Smooth muscle cell (in vitro differentiated cells): ENCODE results near the gene MTA1. TPM values are rescaled to one million over a fixed set of nuclear protein-coding genes. Genes with fewer than 3 reads are reported as not detected.

Source experiments
- DNase-seq: peaks from one replicate; lab custom pipeline; 2025; ENCODE audit not compliant: unreplicated experiment; lab: John Stamatoyannopoulos, UW
- H2AFZ ChIP-seq: fragments of 200-600 bp; sonication (generic); 2 replicates; pipeline ENCODE4 v1.6.0; 2016; ENCODE audit warnings: antibody characterized with exemption, low read depth, mild to moderate bottlenecking
- H3F3A ChIP-seq: fragments of 200-600 bp; sonication (generic); 2 replicates; pipeline ENCODE4 v1.6.0; 2017; ENCODE audit warnings: antibody characterized with exemption, low read depth
- H3K27ac ChIP-seq: fragments of 200-600 bp; sonication (generic); 2 replicates; pipeline ENCODE4 v1.5.1; 2016; ENCODE audit warnings: low read depth, mild to moderate bottlenecking
- H3K27me3 ChIP-seq: fragments of 200-600 bp; sonication (generic); 2 replicates; pipeline ENCODE4 v1.6.1; 2016; ENCODE audit warnings: low read depth, mild to moderate bottlenecking
- H3K36me3 ChIP-seq: fragments of 200-600 bp; sonication (generic); 2 replicates; pipeline ENCODE4 v1.5.1; 2016; ENCODE audit warnings: low read depth
- H3K4me1 ChIP-seq: fragments of 200-600 bp; sonication (generic); 2 replicates; pipeline ENCODE4 v1.5.1; 2016; ENCODE audit warnings: low read depth
- H3K4me2 ChIP-seq: fragments of 200-600 bp; sonication (generic); 2 replicates; pipeline ENCODE4 v1.6.0; 2016; ENCODE audit warnings: mild to moderate bottlenecking
- H3K4me3 ChIP-seq: fragments of 200-600 bp; sonication (generic); 2 replicates; pipeline ENCODE4 v1.5.1; 2016; ENCODE audit warnings: mild to moderate bottlenecking
- H3K79me2 ChIP-seq: fragments of 200-600 bp; sonication (generic); 2 replicates; pipeline ENCODE4 v1.6.0; 2016; ENCODE audit warnings: low read depth, mild to moderate bottlenecking
- H3K9ac ChIP-seq: fragments of 200-600 bp; sonication (generic); 2 replicates; pipeline ENCODE4 v1.6.0; 2016; ENCODE audit warnings: low read depth
- H3K9me3 ChIP-seq: fragments of 200-600 bp; sonication (generic); replicated peaks from 2 replicates; pipeline ENCODE4 v1.5.1; 2016; ENCODE audit warnings: low read depth
- H4K20me1 ChIP-seq: fragments of 200-600 bp; sonication (generic); 2 replicates; pipeline ENCODE4 v1.6.0; 2016; ENCODE audit warnings: low read depth
- CTCF ChIP-seq: fragments of 200-600 bp; sonication (generic); IDR thresholded peaks from 2 replicates; pipeline ENCODE4 v1.5.1; 2017; ENCODE audit warnings: borderline replicate concordance, mild to moderate bottlenecking, antibody characterized with exemption; ENCODE audit not compliant: insufficient read depth, poor library complexity, severe bottlenecking
- WGBS: methylation state at CpG from one replicate; pipeline ENCODE4 v1.1.7; 2016; ENCODE audit warnings: low lambda C conversion rate; 5-methylcytosine and 5-hydroxymethylcytosine counted together
- polyA plus RNA-seq: library from polyadenylated mRNA; unstranded; fragments of >200 nt; fragmentation: Nextera tagmentation; extraction: Ambion mirVana; gene quantifications from 2 replicates; pipeline ENCODE4 v1.2.1, GENCODE V29; 2016
- total RNA-seq: library from RNA; depleted of rRNA; stranded (reverse); fragments of >200 nt; gene quantifications from 2 replicates; pipeline ENCODE4 v1.2.3, GENCODE V29; 2014

The MTA1 gene
- total and polyA plus RNA-seq, 2 experiments from 2014 or later, result 41.3 to 48.7 TPM

- 98% methylated on average over 26 of the region's 26 CpGs for WGBS
- H3K27ac ChIP-seq, result no peak overlapping the region
- peaks cover 55% of the 10 kb centered on the region for H4K20me1 ChIP-seq
- H3K9me3 ChIP-seq, result no peaks in the 10 kb centered on the region
- TF ChIP-seq CTCF, result no peak
- H3K4me3 ChIP-seq, result no peak overlapping the region
- H3K27me3 ChIP-seq, result no peaks in the 10 kb centered on the region
- no peaks in the 10 kb centered on the region for H3K36me3 ChIP-seq
- H3K4me2 ChIP-seq, result no peak overlapping the region
- H3K9ac ChIP-seq, result no peak overlapping the region
- H2AFZ ChIP-seq, result no peak overlapping the region
- H3K4me1 ChIP-seq, result no peaks in the 10 kb centered on the region
- no peaks in the 10 kb centered on the region for H3F3A ChIP-seq
- peaks cover 5% of the 10 kb centered on the region for H3K79me2 ChIP-seq
- no peak for DNase-seq
Measured at GRCh38 chr14:105445901-105446845, 26.5 kb downstream of the MTA1 start.

- Histone ChIP-seq H3K27me3 (no peaks in the 10 kb centered on the region), H3K4me2 (no peak overlapping the region), H3K9ac (no peak overlapping the region), H3F3A (no peaks in the 10 kb centered on the region), H3K36me3 (no peaks in the 10 kb centered on the region), H3K9me3 (no peaks in the 10 kb centered on the region), H3K4me1 (no peaks in the 10 kb centered on the region), H4K20me1 (peaks cover 53% of the 10 kb centered on the region), H3K79me2 (peaks cover 5% of the 10 kb centered on the region), H3K4me3 (no peak overlapping the region), H3K27ac (no peak overlapping the region), H2AFZ (no peak overlapping the region)
- no peak for TF ChIP-seq CTCF
- DNase-seq, result no peak
- WGBS, result 95% methylated on average over 13 of the region's 14 CpGs
Measured at GRCh38 chr14:105446971-105447370, 27.3 kb downstream of the MTA1 start.

DNA sequence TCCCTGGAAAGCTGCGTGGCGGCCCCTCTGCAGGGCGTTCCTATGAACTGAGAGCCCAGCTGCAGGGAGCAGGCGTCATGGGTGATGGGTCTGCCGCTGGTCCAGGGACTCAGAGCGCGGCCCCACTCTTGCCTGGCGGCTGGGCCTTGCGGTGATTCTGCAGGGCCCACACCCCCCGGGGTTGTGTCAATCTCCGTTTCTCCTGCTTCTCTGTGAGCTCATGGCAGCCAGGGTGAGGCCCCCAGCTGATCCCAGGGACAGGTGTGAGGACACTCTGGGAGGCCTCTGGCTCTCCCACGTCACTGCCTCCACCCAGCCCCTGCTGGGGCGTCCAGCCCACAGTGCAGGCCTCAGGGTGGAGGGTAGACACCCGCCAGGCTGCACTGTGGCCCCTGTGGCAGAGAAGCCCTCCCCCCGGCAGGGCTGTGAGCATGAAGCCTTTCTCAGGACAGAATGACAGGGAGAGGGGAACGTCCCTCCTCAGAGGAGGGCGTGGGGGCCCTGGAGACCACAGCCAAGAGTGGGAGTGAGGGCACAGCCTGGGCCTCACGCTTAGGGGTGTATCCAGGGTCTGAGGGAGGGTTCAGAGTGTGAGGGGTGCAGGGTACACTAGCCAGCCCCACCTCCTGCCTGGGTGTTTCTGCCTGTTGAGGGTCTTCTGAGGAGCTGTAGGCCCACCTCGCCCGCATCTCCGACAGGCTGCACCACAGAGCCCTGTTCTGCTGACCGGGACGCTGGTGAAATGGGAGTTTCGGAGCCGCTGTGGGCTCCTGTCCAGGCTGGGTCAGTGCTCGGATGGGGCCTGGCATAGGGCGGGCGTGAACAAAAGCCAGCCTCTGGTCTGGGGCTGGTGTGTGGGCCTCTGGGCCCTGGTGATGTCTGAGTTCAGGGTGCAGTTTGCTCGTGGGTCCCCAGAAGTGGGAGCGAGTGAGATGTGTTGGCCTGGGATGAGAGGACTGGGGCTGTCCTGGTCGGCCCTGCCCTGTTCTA, 28.3 kb downstream of the MTA1 start:
- Histone ChIP-seq H3K36me3 (no peaks in the 10 kb centered on the region), H3K4me2 (no peak overlapping the region), H3K27ac (no peak overlapping the region), H3K4me1 (no peaks in the 10 kb centered on the region), H3K79me2 (peaks cover 5% of the 10 kb centered on the region), H3K9me3 (no peaks in the 10 kb centered on the region), H2AFZ (no peak overlapping the region), H3K4me3 (no peak overlapping the region), H3K27me3 (no peaks in the 10 kb centered on the region), H3K9ac (no peak overlapping the region), H4K20me1 (peaks cover 53% of the 10 kb centered on the region), H3F3A (no peaks in the 10 kb centered on the region)
- TF ChIP-seq CTCF, result no peak
- DNase-seq, result no peak
- 96% methylated on average over 30 of the region's 31 CpGs for WGBS
